Effector memory CD4-positive, alpha-beta T cell (primary cell): ENCODE data around the gene SMIM10.
"Not testable (repeated sequence)": the region's sequence is repeated elsewhere in the genome, so short reads cannot be mapped to it uniquely, and the experiment has no call there.

Experiments used
- DNase-seq, 3 donors: peaks; one replicate each; pipeline ENCODE4 v3.0.0-alpha.2; 2020
- H3K27ac ChIP-seq: 2 replicates; pipeline ENCODE4 v1.7.0; 2013; ENCODE audit warnings: mild to moderate bottlenecking, low read length, moderate library complexity; ENCODE audit not compliant: insufficient read depth, poor library complexity, severe bottlenecking
- H3K27me3 ChIP-seq: replicated peaks from 2 replicates; pipeline ENCODE4 v1.7.0; 2013; ENCODE audit warnings: mild to moderate bottlenecking, low read length; ENCODE audit not compliant: insufficient read depth, control insufficient read depth, poor library complexity, severe bottlenecking
- H3K36me3 ChIP-seq: 2 replicates; pipeline ENCODE4 v1.7.0; 2013; ENCODE audit warnings: mild to moderate bottlenecking, low read length, moderate library complexity; ENCODE audit not compliant: control insufficient read depth, insufficient read depth
- H3K4me1 ChIP-seq: 2 replicates; pipeline ENCODE4 v1.7.0; 2013; ENCODE audit warnings: low read length, mild to moderate bottlenecking; ENCODE audit not compliant: control insufficient read depth, insufficient read depth, poor library complexity, severe bottlenecking
- H3K4me3 ChIP-seq: 2 replicates; pipeline ENCODE4 v1.7.0; 2013; ENCODE audit warnings: low read length, low read depth, mild to moderate bottlenecking; ENCODE audit not compliant: insufficient read depth, poor library complexity, severe bottlenecking
- H3K9me3 ChIP-seq: 2 replicates; pipeline ENCODE4 v1.7.0; 2013; ENCODE audit warnings: mild to moderate bottlenecking, low read length, moderate library complexity; ENCODE audit not compliant: control insufficient read depth

SMIM10 gene

GRCh38 chrX:135009057-135009610 lies 18.3 kb downstream of the SMIM10 start:
- H3K27ac ChIP-seq = no peak overlapping the region
- DNase-seq = no peak
- H3K4me3 ChIP-seq = no peak overlapping the region
- no peaks in the 10 kb centered on the region for H3K4me1 ChIP-seq
- no peaks in the 10 kb centered on the region for H3K27me3 ChIP-seq
- H3K9me3 ChIP-seq = no peaks in the 10 kb centered on the region
- no peaks in the 10 kb centered on the region for H3K36me3 ChIP-seq

GRCh38 chrX:135009838-135010237 lies 19.0 kb downstream of the SMIM10 start:
- Histone ChIP-seq H3K27ac (no peak overlapping the region), H3K27me3 (no peaks in the 10 kb centered on the region), H3K36me3 (no peaks in the 10 kb centered on the region), H3K9me3 (no peaks in the 10 kb centered on the region), H3K4me3 (no peak overlapping the region), H3K4me1 (no peaks in the 10 kb centered on the region)
- no peak for DNase-seq

GRCh38 chrX:135010921-135011320 lies 20.1 kb downstream of the SMIM10 start:
- Histone ChIP-seq H3K27me3 (no peaks in the 10 kb centered on the region), H3K36me3 (no peaks in the 10 kb centered on the region), H3K27ac (no peak overlapping the region), H3K9me3 (no peaks in the 10 kb centered on the region), H3K4me3 (no peak overlapping the region), H3K4me1 (no peaks in the 10 kb centered on the region)
- DNase-seq = no peak

- H3K27ac ChIP-seq = no peak overlapping the region
- H3K4me1 ChIP-seq = no peaks in the 10 kb centered on the region
- no peak overlapping the region for H3K4me3 ChIP-seq
- no peak for DNase-seq
- H3K27me3 ChIP-seq = no peaks in the 10 kb centered on the region
- H3K36me3 ChIP-seq = no peaks in the 10 kb centered on the region
- H3K9me3 ChIP-seq = no peaks in the 10 kb centered on the region
Measured at GRCh38 chrX:135015523-135016245, 24.9 kb downstream of the SMIM10 start.

- not testable (repeated sequence) for DNase-seq, H3K4me3 ChIP-seq, H3K36me3 ChIP-seq, H3K4me1 ChIP-seq, H3K27me3 ChIP-seq, H3K9me3 ChIP-seq, H3K27ac ChIP-seq
Measured at GRCh38 chrX:135019890-135020289, 29.1 kb downstream of the SMIM10 start.

- not testable (repeated sequence) for DNase-seq
Measured at GRCh38 chrX:135023791-135024190, 33.0 kb downstream of the SMIM10 start.

GRCh38 chrX:135024526-135024925 lies 33.7 kb downstream of the SMIM10 start:
- no peak overlapping the region for H3K4me3 ChIP-seq

More at GRCh38 chrX:135023791-135024190, 33.0 kb downstream of the SMIM10 start:
- H3K4me1 ChIP-seq, H3K9me3 ChIP-seq, H3K27ac ChIP-seq, H3K27me3 ChIP-seq, H3K4me3 ChIP-seq, H3K36me3 ChIP-seq: not testable (repeated sequence)

GRCh38 chrX:135030207-135030963 lies 39.6 kb downstream of the SMIM10 start:
- H3K4me3 ChIP-seq, H3K27me3 ChIP-seq, H3K27ac ChIP-seq, DNase-seq, H3K4me1 ChIP-seq, H3K9me3 ChIP-seq, H3K36me3 ChIP-seq: not testable (repeated sequence)

More at GRCh38 chrX:135024526-135024925, 33.7 kb downstream of the SMIM10 start:
- H3K9me3 ChIP-seq = no peaks in the 10 kb centered on the region
- DNase-seq = no peak
- H3K27me3 ChIP-seq = no peaks in the 10 kb centered on the region
- no peak overlapping the region for H3K27ac ChIP-seq
- H3K4me1 ChIP-seq = peaks cover 2% of the 10 kb centered on the region
- no peaks in the 10 kb centered on the region for H3K36me3 ChIP-seq

GRCh38 chrX:135041149-135042123 lies 50.6 kb downstream of the SMIM10 start:
- H3K36me3 ChIP-seq, H3K4me3 ChIP-seq, DNase-seq: not testable (repeated sequence)

More at GRCh38 chrX:135041149-135042123, 50.6 kb downstream of the SMIM10 start:
- H3K9me3 ChIP-seq, H3K27ac ChIP-seq, H3K27me3 ChIP-seq, H3K4me1 ChIP-seq: not testable (repeated sequence)
